GM18502 (cell line): ENCODE measurements around the gene TCF4.
A peak's percentile ranks its signal among the peaks of the same experiment; 100 is the strongest.

ENCODE experiments used
- ATAC-seq: cut with Tn5 transposase; IDR thresholded peaks from one replicate; pipeline ENCODE4 v1.9.1; 2021; ENCODE audit warnings: mild to moderate bottlenecking; ENCODE audit not compliant: unreplicated experiment, poor library complexity

Gene TCF4

GRCh38 chr18:55449412-55450140 is 138.4 kb downstream of the TCF4 start:
- ATAC-seq = no peak

GRCh38 chr18:55448420-55448819 is 139.6 kb downstream of the TCF4 start:
- ATAC-seq = no peak

DNA sequence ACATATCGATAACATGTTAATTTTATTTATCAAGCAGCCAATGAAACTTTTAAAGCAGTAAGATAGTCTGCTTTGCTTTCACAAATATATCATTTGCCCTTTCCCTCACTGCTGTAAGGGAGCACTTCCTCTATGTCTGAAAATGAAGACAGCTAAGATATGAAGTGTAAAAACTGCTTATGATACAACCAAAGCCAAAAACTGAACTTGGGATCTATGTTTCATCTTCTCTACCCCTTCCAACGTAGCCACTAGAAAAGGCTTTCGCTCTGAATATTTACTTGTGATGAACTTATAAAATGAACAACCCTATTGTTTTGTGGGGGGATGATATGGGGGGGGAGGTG is 140.3 kb downstream of the TCF4 start:
- no peak for ATAC-seq

GRCh38 chr18:55446996-55447671 is 140.9 kb downstream of the TCF4 start:
- ATAC-seq = no peak

- ATAC-seq = no peak
Observed at GRCh38 chr18:55444536-55444935, 143.5 kb downstream of the TCF4 start.

DNA sequence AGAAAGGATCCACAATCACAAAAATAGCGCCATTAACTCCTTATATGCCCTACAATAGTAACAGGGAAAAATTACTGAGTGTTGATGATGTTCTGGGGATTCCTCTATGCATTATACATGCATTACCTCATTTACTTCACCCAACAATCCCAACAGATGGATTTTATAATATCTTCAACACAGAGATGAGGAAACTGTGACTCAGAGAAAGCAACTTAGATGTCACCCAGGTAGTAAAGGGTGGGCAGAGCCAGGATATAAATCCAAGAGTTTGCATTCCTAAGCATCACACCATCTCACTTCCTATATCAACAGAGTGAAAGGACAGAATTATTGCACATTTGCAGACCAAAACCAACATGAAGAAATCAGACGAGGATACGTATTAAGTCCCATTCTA is 144.2 kb downstream of the TCF4 start:
- no peak for ATAC-seq

DNA sequence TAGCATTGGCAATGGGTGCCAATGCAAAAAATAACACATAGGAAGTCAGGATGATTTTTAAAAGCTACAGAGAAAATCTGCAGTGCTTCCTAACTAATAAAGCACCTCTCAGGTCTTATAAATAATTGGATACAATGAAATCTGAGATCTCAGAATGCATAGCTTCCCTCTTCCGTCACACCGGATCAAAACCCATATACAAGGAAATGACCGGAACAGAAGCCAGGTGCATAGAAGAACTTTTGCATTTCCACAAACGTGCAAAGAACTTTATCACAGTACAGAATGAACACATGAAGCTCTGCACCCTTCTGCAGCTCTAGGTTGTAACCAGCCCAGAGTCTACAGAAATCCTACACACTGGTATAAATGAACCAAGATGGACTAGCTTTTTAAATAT is 145.4 kb downstream of the TCF4 start:
- no peak for ATAC-seq

GRCh38 chr18:55440988-55441387 is 147.0 kb downstream of the TCF4 start:
- no peak for ATAC-seq

DNA sequence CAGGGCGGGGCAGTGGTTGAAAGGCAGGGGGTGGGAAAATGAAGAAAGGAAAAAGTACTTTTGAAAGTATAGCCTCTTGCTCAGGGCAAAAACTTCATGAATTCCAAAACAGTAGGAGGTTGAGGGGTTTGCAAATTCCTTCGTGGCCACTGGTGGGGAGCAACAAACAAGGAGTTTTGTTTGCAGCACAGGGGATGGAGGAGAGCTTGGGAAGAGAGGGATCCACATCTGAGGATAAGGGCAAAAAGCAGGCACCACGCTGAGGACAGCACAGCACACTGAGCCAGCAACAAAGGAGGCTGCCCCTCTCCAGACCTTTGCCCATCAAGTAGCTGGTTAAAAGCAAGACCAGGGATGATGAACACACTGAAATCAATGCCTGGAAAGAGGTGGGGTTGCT is 148.9 kb downstream of the TCF4 start:
- ATAC-seq = no peak

- ATAC-seq = no peak
Observed at GRCh38 chr18:55435592-55435991, 152.4 kb downstream of the TCF4 start.

GRCh38 chr18:55433648-55434047 is 154.3 kb downstream of the TCF4 start:
- no peak for ATAC-seq

GRCh38 chr18:55433140-55433539 is 154.9 kb downstream of the TCF4 start:
- no peak for ATAC-seq

DNA sequence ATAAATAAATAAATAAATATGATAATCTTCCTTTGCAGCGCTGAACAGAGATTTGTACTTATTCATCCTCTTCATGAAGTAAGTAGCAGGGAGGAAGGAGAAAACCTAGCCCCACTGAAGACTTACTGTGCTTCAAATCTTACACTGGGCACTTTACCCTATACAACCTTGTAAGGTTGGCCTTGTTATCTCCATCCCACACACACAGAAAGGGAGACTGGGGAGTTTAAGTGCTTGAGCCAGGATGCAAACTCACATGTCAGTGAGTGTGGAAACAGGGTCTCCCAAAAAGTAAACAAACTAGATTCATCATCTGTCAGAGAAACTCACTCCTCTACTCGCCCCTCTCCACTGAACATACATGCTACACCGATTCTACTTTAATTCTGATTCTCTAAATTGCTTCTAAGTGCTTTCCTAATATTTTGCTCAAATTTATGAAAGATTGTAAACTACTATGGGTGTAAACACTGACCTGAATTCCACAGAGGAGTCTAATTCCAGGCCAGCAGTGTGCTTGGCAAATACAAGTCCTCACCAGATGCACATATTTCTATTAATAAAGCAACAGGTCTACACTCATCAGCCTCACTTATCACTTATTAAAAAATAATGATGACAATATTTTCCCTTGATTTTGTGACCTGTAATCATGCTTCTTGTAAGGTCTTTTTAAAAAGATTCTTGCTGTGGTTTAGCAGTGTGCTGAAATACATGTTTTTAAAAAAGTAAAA is 155.5 kb downstream of the TCF4 start:
- ATAC-seq = no peak

DNA sequence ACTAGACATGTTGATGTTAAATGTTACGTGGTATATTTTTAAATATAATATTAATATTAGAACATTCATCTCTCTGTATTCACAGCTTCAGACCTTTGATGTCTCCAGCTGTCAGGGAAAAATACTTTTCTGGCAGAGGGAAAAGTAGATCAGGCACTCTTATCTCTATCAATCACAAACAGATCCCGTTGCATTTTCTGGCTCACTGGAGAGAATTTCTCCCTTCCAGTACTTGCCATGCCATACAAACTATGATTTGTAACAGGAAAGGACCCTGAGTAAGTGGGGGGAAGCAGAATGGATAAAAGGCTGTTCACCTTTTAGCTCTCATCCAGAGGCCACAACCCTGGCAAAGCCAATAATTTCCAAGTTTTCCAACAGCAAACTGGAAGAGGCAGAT is 158.0 kb downstream of the TCF4 start:
- no peak for ATAC-seq

DNA sequence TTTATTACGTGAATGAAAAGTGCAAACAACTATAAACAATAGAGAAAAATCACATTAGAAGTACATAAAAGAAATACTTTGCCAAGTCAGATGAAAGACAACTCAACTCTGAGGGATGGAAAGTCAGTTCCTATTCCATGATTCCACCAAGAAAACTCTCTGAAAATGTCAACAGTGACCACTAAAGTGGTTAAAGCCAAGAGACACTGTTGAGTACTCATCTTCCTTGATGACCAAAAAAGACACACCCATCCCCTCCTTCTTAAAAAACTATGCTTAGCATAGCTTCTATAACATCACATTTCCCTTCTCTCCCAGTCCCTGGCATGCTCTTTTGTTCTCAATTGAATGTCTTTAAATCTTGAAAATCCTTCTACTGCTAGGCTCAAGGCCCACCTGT is 160.0 kb downstream of the TCF4 start:
- no peak for ATAC-seq

DNA sequence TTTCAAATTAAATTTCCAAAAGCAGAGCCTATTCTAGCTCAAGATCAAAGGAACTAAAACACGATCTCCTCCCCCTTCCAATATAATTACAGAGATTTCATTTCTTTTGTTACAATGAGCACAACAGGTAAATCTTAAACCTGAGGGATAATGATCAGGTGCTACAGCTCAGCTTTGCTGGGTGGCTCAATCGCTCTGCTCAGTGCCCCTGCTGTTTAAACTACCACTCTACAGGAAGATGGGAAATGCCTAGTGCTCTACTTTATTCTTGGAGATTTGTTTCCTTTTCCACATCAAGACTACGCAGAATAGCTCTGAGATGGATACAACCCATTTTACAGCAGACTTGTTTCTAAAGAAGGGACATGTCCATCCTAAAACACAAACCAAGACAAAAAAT is 162.3 kb downstream of the TCF4 start:
- ATAC-seq = no peak

GRCh38 chr18:55422456-55423180 is 165.4 kb downstream of the TCF4 start:
- ATAC-seq = no peak

GRCh38 chr18:55421615-55422419 is 166.2 kb downstream of the TCF4 start:
- no peak for ATAC-seq

DNA sequence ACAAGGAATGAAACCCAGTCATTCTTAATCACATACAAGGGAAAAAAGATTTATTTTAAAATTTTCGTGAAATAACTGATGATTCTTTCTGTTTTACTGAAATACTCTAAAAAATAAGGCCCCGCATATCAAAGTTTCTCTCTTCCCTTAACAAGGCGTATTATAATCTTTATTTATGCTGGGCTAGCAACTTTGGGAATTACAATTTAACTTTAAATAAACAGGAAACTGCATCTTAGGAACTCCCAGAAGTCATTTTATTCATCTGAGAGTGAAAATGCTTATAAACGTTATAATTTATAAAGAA is 166.7 kb downstream of the TCF4 start:
- ATAC-seq = no peak

DNA sequence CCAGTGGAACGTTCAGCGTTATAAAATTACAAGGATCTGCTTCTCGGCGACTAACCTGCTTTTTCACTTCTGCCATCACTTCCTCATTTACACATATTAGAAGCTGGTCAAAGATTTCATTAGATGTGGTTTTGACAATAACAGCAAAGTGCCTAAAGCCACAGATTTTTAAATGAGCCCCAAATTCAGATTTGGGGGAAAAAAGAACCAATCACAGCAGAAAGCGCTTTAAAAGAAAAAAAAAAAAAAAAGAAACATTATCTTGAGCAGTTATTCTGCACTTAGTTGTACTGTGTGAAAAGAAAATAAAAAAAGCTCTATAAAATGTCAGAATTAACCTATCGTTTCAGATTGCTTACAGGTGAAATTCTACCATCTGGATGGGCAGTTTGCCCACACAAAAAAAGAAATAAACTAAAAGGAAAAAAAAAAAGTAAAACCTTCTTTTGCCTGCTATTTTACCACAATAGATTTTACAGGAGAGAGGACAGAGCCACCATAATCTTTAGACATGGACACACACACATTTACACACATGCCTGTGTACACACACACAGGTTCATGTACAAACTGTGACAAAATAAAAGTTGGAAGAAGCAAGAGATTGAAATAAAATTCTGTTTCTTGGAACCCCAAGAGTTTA is 167.2 kb downstream of the TCF4 start:
- ATAC-seq = peak; percentile 74
